ENCODE data around the gene TRPC4. TPM values are rescaled to one million over a fixed set of nuclear protein-coding genes. Genes with fewer than 3 reads are reported as not detected.

TRPC4 gene
- total RNA-seq, 4 donors from 2014 or later, result 0.33 to 4.2 (median 0.46) TPM; not detected in 1

- TF ChIP-seq POLR2AphosphoS5 (IDR thresholded peaks at IDR 0.05), result no peak
- TF ChIP-seq POLR2A (IDR thresholded peaks at IDR 0.05; ENCODE audit: low read depth), result no peak
- TF ChIP-seq EP300 (IDR thresholded peaks at IDR 0.05), result no peak
- TF ChIP-seq CTCF (IDR thresholded peaks at IDR 0.05), result no peak
- WGBS, result 77% methylated on average over 2 of the region's 2 CpGs
- H3K4me3 ChIP-seq, result no peak overlapping the region
- no peaks in the 10 kb centered on the region for H3K9me3 ChIP-seq
- no peak for DNase-seq (ENCODE audit: extremely low spot score)
- intact Hi-C loops (cut with DNase I), result no loop called here
- no peak overlapping the region for H3K27ac ChIP-seq (replicated peaks in 1 of 4)
- H3K36me3 ChIP-seq, result no peaks in the 10 kb centered on the region
- H3K4me1 ChIP-seq, result no peaks in the 10 kb centered on the region
- H3K27me3 ChIP-seq, result no peaks in the 10 kb centered on the region
These were observed 190.5 kb downstream of the TRPC4 start for GRCh38 chr13:37679043-37679442.

GRCh38 chr13:37669845-37670244, 199.7 kb downstream of the TRPC4 start:
- TF ChIP-seq POLR2A (IDR thresholded peaks at IDR 0.05; ENCODE audit: low read depth) (no peak), POLR2AphosphoS5 (IDR thresholded peaks at IDR 0.05) (no peak), CTCF (IDR thresholded peaks at IDR 0.05) (no peak), EP300 (IDR thresholded peaks at IDR 0.05) (no peak)
- no peaks in the 10 kb centered on the region for H3K36me3 ChIP-seq
- H3K27me3 ChIP-seq, result no peaks in the 10 kb centered on the region
- H3K27ac ChIP-seq (replicated peaks in 1 of 4), result no peak overlapping the region
- intact Hi-C loops (cut with DNase I), result no loop called here
- no peaks in the 10 kb centered on the region for H3K9me3 ChIP-seq
- WGBS, result 81% methylated on average over 1 of the region's 1 CpG
- no peak for DNase-seq (ENCODE audit: extremely low spot score)
- no peaks in the 10 kb centered on the region for H3K4me1 ChIP-seq
- H3K4me3 ChIP-seq, result no peak overlapping the region

GRCh38 chr13:37667702-37668101, 201.9 kb downstream of the TRPC4 start:
- TF ChIP-seq EP300 (IDR thresholded peaks at IDR 0.05), result no peak
- no peak for TF ChIP-seq POLR2A (IDR thresholded peaks at IDR 0.05; ENCODE audit: low read depth)
- no peak for TF ChIP-seq CTCF (IDR thresholded peaks at IDR 0.05)
- no peak for TF ChIP-seq POLR2AphosphoS5 (IDR thresholded peaks at IDR 0.05)
- Histone ChIP-seq H3K4me1 (no peaks in the 10 kb centered on the region), H3K27ac (replicated peaks in 1 of 4) (no peak overlapping the region), H3K27me3 (peaks cover 0 to 3% (median 0%) of the 10 kb centered on the region in 4 donors), H3K9me3 (no peaks in the 10 kb centered on the region), H3K36me3 (no peaks in the 10 kb centered on the region), H3K4me3 (no peak overlapping the region)
- no peak for DNase-seq (ENCODE audit: extremely low spot score)
- intact Hi-C loops (cut with DNase I), result no loop called here
- WGBS, result 64% methylated on average over 3 of the region's 3 CpGs

- Histone ChIP-seq H3K4me1 (no peaks in the 10 kb centered on the region), H3K27me3 (peaks cover 0 to 3% (median 0%) of the 10 kb centered on the region in 4 donors), H3K27ac (replicated peaks in 1 of 4) (no peak overlapping the region), H3K9me3 (no peaks in the 10 kb centered on the region), H3K4me3 (no peak overlapping the region), H3K36me3 (no peaks in the 10 kb centered on the region)
- 44% methylated on average over 2 of the region's 2 CpGs for WGBS
- intact Hi-C loops (cut with DNase I), result no loop called here
- TF ChIP-seq EP300 (IDR thresholded peaks at IDR 0.05) (no peak), CTCF (IDR thresholded peaks at IDR 0.05) (no peak), POLR2AphosphoS5 (IDR thresholded peaks at IDR 0.05) (no peak), POLR2A (IDR thresholded peaks at IDR 0.05; ENCODE audit: low read depth) (no peak)
- no peak for DNase-seq (ENCODE audit: extremely low spot score)
These were observed 203.5 kb downstream of the TRPC4 start for GRCh38 chr13:37666036-37666435.

GRCh38 chr13:37665420-37665819, 204.2 kb downstream of the TRPC4 start:
- TF ChIP-seq CTCF (IDR thresholded peaks at IDR 0.05), result no peak
- no peak for TF ChIP-seq POLR2A (IDR thresholded peaks at IDR 0.05; ENCODE audit: low read depth)
- H3K27ac ChIP-seq (replicated peaks in 1 of 4), result no peak overlapping the region
- H3K4me1 ChIP-seq, result no peaks in the 10 kb centered on the region
- no peak overlapping the region for H3K4me3 ChIP-seq
- WGBS, result 60% methylated on average over 2 of the region's 2 CpGs
- no peak for DNase-seq (ENCODE audit: extremely low spot score)
- peaks cover 0 to 3% (median 0%) of the 10 kb centered on the region in 4 donors for H3K27me3 ChIP-seq
- H3K9me3 ChIP-seq, result no peaks in the 10 kb centered on the region
- intact Hi-C loops (cut with DNase I), result no loop called here
- no peaks in the 10 kb centered on the region for H3K36me3 ChIP-seq

Measured in esophagus muscularis mucosa (tissue), 4 donors.